Stimulated activated CD8-positive, alpha-beta memory T cell treated with anti-CD3 and anti-CD28 coated beads, Interleukin-15, amount 100 ng/mL, for 1 hour (primary cell): ENCODE data around the gene OSTM1.

Source experiments
- DNase-seq: peaks from one replicate; pipeline ENCODE4 v3.0.0-alpha.2; 2020; ENCODE audit warnings: low read depth

Gene OSTM1, protein sequence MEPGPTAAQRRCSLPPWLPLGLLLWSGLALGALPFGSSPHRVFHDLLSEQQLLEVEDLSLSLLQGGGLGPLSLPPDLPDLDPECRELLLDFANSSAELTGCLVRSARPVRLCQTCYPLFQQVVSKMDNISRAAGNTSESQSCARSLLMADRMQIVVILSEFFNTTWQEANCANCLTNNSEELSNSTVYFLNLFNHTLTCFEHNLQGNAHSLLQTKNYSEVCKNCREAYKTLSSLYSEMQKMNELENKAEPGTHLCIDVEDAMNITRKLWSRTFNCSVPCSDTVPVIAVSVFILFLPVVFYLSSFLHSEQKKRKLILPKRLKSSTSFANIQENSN

DNA sequence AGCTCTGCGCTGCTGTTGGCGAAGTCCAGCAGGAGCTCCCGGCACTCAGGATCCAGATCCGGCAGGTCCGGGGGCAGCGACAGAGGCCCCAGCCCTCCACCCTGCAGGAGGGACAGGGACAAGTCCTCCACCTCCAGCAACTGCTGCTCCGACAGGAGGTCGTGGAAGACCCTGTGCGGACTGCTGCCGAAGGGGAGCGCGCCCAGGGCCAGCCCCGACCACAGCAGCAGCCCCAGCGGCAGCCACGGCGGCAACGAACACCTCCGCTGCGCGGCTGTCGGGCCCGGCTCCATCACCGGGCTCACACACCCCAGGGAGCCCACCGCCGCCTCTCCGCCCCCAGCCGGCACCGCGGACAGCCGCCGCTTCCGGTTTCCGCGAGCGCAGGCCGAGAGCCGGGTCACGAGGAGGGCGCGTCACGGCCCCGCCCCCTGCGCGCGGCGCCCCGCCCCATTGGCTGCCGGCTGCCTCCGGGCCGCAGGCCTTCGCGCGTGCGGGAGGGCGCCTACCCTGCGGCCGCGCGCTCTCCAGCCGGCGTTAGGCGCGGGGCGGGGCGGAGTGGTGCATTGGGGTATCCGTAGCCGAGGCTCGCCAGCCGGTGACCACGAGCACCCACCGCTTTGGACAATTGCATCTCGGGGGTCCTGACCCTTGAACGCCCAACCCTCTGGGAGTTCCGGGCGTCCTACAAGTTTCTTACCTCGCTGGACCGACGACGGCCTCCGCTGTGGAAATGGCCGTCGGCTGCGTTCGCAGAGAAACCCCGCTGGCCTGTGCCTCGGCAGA, at the start of gene OSTM1:
Gene OSTM1 (minus strand): TSS at position 383 of the 786 bp plus-strand sequence. CDS start 90 bp downstream, at position 293.
- DNase-seq: peak; percentile 86

DNA sequence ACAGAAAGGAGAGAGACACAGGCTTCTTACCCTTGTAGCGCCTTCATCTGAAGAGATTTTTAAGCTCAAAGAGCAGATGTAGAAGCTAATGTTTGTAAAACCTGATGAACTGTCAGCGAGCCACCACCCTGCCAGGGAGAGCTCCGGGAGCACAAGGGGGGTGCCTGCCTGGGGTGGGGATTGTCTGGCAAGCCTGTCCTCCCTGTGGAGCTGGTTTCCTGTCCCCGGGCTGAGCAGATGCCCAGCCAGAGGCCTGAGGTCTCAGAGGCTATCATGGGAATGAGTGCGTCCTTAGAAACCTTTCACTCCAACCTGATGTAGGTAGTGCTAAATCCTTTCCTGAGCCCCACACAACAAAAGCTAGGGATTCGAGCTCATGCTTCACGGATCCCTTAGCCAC, 49.4 kb upstream of the OSTM1 start:
- no peak for DNase-seq

DNA sequence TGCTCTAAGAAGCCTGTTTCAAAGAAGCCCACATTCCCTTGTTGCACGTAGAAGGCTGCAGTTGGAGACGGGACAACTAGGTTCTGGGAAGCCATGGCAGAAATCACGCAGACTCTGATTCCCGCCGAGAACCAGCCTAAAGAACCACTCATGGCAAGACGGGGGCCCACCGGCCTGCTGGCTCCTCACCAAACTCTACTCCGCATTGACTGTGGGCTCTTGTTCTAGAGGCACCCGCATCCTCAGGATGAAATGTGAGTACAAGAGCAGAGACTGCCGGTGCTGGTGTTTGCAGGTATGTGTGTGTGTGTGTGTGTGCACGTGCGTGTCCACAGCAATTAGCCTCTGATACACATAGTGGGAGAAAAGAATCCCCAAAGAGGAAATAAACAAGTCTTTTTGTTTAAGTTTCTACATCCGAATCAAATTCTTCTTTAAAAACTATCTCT, 49.0 kb upstream of the OSTM1 start:
- DNase-seq: no peak

DNA sequence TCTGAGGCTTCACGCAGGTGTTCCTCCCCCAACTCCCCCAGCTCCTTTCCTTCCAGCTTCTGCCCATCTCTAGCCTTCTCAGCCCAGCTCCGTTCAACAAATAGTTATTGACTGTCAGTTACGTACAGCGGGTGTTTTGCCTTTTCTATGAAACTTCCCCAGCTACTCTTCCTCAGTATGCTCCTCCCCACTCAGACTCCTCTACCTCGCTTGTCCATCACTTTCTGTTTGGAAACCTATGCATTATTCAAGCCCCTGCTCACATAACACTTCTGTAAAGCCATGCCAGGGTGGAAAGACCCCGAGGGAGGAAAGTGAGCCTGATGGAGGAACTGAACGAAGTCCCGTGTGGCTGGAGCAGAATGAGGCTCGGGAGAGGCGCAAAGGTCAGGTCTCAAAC, 47.1 kb upstream of the OSTM1 start:
- no peak for DNase-seq

DNA sequence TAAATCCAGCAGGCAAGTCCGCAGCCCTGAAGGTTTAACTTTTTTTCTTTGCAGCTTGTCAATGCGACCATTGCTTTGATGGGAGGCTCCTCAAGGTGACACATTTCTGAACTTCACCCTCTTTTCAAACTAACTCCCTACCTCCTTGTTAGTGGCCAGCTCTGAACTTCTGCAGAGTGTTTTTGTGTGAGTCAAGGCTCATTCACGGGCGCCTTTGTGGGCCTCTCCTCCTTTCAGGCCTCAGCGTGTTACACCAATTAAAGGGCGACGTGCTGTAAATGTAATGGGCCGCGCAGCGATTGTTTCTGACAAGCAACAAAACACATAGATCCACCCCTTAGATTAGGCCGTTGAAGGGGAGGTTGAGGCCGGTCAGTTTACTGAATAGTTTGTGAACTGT, 45.8 kb upstream of the OSTM1 start:
- no peak for DNase-seq

DNA sequence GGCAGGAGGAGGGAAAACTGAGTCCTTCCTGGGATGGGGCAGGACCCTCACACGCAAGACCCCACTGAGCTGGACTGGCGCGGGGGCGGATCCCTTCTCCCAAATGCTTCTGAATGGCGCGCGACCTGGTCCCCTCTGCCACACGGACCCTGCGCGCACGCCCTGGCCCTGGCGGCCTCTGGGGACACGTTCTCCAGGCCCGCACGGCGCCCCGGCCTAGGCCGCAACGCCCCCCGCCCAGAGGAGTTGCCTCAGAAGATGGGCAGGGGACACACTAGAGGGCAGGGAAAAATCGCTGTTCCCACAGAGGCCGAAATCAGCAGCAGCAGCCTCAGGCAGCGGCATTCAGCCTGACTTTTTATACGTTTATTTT, 45.2 kb upstream of the OSTM1 start:
- no peak for DNase-seq

DNA sequence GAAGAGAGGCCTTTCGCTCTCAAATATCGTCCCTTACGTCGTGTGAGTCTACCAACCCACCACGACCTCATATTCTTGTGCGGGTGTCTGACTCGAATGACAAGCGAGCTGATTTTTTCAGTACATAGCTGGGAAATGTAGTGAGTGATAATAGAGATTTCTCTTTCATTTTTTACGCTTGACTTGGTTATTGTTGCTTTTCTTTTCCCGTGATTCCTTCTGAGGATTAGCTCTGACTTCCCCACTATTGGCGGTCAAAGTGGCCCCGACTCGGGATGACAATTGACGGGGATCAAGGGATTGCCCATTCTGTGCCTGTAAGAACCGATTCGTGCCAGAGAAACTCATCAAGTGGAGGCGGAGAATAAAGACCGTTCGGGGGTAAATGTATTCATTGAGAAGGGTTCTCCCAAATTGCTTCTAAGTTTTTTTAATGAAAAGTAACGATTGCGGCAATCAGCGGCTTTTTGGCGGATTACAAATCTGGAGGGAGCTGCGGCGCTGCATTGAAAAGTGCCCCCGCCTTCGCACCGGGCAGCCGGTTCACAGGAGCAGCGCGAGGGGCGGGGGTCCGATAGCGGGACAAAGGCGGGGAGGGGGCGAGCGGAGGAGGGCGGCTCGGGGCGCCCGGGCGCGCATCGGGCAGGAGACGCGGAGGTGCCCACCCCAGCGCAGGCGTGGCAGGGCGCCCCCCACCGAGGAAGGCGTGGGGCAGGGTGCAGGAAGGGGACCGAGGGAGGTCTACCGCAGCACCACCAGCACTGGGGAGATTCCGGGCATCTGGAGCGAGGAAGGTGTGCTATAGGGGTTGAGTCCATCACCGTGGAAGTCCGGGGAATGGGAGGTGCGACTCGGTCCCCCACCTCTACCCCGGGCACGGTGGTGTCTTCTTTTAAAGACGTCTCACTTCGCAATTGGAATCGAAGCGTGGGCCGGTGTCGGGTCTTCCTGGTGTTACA, 44.5 kb upstream of the OSTM1 start:
- no peak for DNase-seq

DNA sequence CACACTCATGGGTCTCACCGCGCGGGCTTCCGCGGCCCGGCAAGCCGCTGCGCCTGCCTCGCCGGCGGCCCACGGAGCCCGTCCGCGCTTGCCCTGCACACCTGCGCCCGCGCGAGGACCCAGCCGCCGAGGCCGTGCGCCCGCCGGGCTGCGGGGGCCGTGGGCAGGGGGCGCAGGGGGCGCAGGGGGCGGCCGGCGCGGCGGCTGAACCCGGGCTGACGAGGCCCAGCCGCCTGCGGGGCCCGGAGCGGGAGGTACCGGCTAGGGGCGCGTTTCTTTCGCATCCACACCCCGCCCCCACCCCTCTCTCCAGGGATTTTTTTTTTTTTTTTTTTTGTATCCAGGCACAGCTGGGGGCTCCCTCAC, 43.8 kb upstream of the OSTM1 start:
- no peak for DNase-seq

DNA sequence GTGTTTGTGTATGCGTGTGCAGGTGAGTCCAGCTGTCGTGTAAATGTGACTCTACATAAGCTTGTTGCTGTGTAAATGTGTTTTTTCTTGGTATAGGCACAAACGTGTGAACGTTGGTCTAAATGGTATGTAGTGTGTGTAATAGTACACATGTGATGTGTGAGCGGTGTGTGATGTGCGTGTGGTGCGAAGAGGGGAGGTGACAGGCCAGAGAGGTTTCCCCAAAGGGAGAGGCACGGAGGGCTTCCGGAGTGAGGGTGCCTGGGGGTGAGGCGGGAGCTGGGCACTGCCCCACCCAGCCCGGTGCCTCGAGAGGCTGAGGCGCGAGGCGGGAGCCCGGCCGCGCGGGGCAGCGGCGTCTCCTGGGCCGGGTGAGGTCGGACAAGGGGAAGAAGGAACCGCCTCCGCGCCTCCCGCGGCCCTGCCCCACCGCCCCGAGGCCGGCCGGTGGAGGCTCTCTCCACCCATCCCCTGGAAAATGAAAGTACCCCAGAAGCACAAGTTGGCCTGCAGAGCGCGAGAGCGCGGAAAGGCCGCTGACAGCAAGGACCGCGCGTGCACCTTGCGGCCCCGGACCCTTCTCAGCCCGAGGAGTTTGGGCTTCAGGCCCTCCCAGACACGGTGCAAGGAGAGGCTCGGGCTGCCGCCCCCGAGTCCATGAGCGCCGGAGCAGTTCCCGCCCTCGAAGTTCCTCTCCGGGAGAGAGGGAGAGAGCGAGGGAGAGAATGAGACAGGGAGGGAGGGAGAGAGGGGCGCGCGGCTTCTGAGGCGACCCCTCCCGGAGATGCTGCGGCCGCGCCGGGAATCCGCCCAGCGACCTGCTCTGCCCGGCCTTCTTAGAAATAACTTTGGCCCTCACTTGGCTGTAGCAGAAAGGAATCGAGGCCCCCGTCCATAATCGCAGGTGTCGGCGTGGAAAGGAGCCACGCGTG, 43.2 kb upstream of the OSTM1 start:
- no peak for DNase-seq

DNA sequence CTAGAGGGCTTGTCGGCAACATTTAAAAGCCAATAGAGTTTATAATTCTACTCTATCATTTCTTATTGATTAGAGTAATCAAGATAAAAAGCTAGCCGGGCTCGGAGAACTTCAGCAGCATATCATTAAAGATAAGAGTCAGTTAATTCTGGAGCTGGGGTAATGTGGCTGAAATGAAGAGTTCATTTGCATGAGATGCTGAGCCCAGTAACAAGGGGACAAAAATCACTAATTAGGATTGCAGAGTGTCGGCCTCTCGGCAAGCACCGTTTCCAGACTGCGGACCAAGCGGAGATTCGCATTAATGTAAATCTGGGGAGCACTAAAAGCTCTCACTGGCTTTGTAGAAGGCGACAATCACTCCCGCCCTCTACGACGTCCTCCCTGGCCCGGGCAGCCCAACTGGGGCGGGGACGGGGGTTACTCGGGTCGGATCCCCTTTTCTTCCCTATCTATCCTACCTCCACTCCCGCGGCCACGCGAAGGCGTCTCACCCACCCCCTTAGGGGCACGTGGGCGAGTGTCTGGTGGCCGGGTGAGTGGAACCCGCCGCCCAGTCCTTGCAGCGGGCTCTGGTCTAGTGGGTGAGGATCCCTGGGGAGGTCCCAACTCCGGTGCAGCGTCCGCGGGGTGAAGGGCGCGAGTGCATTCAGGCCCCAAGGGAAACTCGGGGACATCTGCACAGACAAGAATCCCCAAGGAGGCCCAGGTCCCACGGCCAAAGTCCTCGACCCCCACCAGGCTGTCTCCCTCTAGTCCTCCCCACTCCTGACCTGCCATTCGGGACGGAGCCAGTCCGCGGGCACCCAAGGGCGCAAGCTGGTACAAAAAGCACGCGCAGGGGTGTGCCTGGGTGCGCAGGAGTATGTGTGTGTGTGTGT, 42.2 kb upstream of the OSTM1 start:
- DNase-seq: no peak

DNA sequence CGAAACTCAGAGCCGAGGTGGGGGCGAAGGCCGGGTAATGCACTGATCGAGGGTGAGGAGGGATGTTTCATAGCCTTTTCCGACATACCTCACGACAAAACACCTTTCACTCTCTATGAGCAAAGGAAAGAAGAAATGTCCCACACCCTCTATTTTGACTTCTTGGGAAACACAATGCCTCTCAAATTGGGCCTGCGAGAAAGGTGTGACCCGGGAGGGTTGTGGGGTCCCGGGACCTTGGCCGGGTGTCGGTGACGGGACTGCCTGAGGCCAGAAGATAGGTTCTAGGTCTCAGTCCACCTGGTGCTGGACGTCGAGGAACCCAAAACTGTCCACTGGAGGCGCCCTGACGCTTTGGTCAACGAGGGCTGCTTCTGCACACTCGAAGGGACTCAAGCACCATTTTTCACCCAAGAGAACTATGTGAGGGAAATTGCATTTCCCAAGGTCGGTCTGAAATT, 41.1 kb upstream of the OSTM1 start:
- no peak for DNase-seq

DNA sequence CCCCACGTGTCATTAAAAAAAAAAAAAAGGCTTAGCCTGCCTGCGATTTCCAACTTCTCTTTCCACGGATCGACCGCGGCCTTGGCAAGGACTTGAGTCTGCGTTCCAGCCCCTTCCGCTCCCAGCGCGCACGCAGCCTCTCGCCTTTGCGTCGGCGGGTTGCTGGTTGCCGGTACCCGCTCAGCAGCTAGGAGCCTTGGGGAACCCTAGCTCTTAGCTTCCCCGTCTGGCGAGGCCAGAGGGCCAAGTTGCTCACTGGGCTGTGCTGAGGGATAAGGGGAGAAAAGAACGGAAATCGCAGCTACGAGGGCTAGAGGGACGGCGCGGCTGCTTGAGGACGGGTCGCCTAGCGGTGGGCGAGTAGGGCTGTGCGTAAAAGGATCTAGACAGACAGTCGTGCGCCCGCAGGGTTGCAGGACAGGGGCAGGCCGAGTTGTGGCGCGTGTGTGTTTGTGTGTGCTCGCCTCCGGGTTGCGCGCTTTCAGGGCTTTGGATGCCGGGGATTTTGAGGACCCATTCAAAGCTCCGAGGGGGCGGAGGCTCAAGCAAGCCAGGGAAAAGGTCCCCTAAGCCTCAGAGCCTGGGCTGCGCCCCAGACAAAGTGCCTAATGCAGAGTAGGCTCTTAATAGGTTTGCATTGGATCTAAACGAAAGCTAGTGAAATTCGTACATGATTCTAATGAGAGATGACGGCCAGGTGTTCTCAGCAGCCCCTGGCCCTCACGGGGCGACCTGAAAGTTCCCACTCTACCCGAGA, 40.5 kb upstream of the OSTM1 start:
- no peak for DNase-seq

DNA sequence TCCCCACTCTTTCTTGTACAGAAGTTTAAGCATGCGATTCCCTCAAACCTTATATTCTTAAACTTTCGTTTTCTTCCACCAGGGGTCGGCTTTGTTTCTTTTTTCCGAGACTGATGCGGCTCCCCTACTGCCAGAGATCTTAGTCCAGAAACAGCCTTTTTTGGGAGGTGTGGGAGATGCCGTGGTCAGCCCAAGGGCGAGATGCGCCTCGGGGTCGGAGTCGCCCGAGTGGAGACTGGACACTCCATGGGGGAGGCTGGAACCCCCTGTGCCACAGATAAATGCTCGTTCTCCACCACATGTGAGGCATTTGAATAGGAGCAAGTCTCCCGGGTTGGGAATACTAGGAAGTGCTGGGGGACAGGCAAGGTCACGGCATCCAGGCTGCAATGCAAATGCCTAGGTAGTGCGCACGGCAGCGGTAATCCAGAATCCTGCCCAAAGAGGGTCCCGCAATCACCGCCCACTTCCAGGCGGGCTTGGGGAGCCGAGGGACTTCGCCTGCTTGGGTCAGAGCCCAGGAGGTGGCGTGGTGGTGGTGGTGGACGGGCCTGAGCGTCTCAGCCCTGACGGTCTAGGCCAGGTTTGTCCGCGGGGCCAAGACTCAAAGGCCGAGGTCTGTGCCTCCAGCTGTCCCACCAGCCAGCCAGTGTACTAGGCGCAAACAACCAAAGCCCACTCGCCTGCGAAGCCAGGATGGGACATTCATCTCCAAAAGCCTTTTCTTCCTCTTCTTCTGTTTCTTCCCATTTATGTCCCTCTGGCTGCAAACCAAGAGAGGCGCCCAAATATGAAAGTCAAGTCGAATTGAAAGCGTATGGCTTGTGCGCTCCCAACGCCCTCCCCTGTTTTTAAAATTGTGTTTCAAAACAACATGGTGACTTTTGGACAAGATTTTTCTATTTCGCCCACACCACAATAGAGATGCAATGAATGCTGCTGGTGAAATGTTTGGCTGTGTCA, 39.3 kb upstream of the OSTM1 start:
- DNase-seq: no peak

DNA sequence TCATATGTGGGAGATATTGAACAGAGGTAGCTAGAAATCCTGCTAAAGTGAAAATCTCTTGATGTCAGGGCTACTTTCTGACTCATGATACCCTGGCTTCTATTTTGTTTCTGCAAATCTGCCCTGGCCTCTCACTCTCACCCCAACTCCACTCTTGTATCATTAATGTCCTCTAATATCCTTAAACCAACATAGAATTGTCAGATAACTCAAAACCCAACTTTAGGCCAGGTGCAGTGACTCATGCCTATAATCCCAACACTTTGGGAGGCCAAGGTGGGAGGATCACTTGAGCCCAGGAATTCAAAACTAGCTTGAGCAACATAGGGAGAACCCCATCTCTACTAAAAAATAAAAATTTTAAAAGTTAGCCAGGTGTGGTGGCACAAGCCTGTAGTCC, 33.8 kb upstream of the OSTM1 start:
- DNase-seq: no peak

DNA sequence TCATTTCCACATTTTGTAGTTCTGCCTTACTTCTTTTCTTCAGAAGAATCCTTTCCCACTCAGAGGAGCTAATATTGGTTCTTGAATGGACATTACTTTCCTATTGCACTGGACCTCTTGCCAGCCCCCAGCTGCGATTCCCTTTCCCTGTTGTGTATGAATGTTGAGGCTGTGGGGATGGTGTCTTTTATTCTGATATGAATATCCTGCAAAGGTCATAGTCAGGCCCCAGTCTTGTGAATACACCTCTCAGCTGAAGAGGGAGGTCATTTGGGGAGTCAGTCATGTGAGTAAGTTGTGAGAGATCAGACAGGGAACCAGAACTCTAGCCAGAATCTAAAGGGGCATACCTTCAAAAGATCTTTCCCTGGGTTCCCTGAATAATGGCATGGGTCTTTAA, 32.6 kb upstream of the OSTM1 start:
- no peak for DNase-seq

DNA sequence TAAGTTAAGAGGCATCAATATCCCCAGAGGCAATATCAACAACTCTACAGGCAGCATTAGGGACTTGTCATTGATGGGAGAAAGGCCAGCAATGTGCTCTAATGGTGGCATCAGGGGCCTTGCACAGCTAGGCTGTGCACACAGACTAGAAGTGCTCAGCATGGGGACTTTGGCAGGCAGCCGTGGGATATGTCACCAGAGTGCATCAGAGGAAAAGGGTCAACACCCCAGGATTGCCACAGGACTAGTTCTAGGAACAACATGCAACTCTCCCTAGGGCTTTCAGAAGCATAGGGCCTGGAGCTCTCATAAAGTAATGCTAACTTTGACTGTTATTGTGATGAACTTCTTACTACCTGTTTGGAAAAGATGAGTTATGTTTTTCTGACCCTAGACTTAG, 32.2 kb upstream of the OSTM1 start:
- no peak for DNase-seq

DNA sequence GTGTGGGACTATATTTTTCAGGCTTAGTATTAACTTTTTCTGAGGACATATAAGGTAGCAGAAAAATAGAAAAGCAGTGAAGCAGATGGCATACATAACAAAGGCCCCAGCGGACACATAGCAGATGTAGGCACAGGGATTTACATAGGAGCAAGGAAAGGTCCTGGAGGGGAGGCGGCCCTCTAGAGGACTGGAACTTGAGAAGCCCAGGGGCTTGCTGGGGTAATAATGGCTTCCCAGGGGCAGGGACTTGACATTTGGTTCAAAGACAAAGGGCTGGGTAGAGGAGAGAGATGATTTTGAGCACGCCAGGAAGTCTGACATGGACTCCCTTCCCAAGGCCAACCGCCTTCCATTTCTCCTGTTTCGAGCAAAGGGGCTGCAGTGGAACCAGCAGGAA, 31.7 kb upstream of the OSTM1 start:
- DNase-seq: no peak

DNA sequence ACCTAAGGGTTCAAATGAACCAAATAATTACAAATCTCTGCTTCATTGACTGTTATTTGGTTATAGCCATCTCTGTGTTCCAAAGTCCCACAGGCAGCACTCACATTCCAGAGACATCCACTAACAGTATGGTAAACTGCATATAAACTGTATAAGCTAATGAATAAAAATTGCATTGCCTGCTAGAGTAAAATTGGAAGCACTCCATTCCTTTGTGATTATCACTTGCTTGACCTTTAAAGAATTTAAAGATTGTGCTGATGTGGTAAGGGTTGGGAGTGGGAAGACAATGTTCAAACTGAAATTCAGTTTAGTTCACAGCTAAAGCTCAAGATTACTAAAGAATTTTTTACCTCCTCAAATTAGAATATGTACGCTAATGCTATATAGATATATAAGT, 31.0 kb upstream of the OSTM1 start:
- no peak for DNase-seq
